Measurements from ENCODE around the gene DENND2C.

The DENND2C gene

DNA sequence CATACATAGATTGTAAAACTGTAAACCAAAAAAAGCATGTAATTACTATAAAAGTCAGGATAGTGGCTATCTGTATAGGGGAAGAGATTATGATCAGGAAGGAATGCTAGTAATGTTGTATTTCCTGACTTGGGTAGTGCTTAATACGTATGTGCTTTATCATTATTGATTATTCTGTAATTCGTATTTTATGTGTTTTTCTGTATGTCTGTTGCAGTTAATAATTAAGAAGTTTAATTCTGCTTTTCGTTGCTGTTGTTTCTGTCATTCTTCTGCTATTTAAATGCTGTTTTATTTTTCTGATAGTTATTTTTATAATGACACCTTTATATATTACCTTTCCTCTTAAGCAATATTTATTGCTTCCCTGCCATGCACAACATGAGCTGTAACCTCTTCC, 129.6 kb downstream of the DENND2C start:
- no peak for DNase-seq

DNA sequence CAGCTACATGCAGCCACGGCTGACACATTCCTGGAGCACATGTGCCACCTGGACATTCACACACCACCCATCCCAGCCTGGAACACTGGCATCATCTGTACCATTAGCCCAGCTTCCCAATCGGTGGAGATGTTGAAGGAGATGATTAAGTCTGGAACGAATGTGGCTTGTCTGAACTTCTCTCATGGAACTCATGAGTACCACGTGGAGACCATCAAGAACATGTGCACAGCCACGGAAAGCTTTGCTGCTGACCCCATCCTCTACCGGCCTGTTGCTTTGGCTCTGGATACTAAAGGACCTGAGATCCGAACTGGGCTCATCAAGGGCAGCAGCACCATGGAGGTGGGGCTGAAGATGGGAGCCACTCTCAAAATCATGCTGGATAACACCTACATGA, 133.8 kb downstream of the DENND2C start:
- no peak for DNase-seq

DNA sequence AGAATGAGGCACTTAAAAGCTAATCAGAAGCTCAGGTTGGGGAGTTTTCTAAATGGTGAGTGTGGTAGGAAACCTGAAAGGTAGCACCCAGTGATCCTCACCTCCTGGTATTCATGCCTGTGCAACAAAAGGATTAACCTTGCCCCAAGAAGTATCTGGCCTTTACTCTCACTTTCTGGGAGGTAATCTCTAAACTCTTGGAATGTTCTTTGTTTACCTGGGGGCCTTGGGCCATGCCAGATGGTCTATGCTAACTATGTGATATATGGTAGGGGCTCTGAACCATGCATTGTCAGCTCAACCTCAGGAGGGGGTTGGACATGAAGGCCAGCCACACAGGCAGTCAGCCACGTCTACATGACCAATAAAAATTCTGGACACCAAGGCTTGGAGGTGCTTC, 134.4 kb downstream of the DENND2C start:
- no peak for DNase-seq
